HepG2 (cell line): ENCODE results near the gene PYGO2. TPM values are rescaled to one million over a fixed set of nuclear protein-coding genes. Genes with fewer than 3 reads are reported as not detected.

Experiments used
- ATAC-seq: fragments of 200-7000 bp; cut with Tn5 transposase; 3 replicates; pipeline ENCODE4 v1.9.1; 2020; ENCODE audit warnings: mild to moderate bottlenecking, moderate library complexity
- BruUV-seq: library from RNA; stranded (reverse); fragments of 400-500 nt; replicated peaks from 2 replicates; lab custom pipeline; 2021; lab: Mats Ljungman, UMichigan
- CTCF ChIA-PET: fragments of 300-600 bp; formaldehyde crosslinking; extraction: SDS; loops from one replicate; lab custom pipeline; 2021; ENCODE audit warnings: low total read pairs, inconsistent platforms, low intra/inter-chr PET ratio; lab: Yijun Ruan, JAX
- POLR2A ChIA-PET: fragments of 350-600 bp; sonication (Branson Sonifier 250); formaldehyde crosslinking; loops from one replicate; lab custom pipeline; 2020; ENCODE audit warnings: antibody characterized with exemption, inconsistent platforms; lab: Yijun Ruan, JAX
- DNase-seq: peaks from one replicate; pipeline ENCODE4 v3.0.0-alpha.2; 2015; ENCODE audit warnings: low spot score
- FAIRE-seq: peaks from 3 replicates; lab custom pipeline; 2011; peaks lifted over from hg19 to GRCh38; lab: Jason Lieb, UNC
- H2AFZ ChIP-seq: one replicate; pipeline ENCODE4 v1.6.1; 2011; ENCODE audit warnings: low read length, inconsistent platforms
- H3K27ac ChIP-seq: fragments of 300-600 bp; 3 replicates; pipeline ENCODE4 v1.8.0; 2011; ENCODE audit warnings: mixed run types, mild to moderate bottlenecking, mixed read lengths, low read length, inconsistent platforms; ENCODE audit not compliant: insufficient read depth; ENCODE audit errors: extremely low read length
- H3K27me3 ChIP-seq, 2 experiments: fragments of 200-600 bp in 1 of 2; 2 replicates in 1 of 2; 3 replicates in 1 of 2; pipeline versions ENCODE4 v1.6.0 to v1.8.0; 2011; ENCODE audit warnings: low read length in 2 of 2, mild to moderate bottlenecking in 2 of 2, moderate library complexity in 2 of 2, inconsistent platforms in 1 of 2; ENCODE audit not compliant: insufficient read depth in 2 of 2, control insufficient read depth in 1 of 2
- H3K36me3 ChIP-seq, 2 experiments: fragments of 200-600 bp in 1 of 2; replicated peaks in 1 of 2; 2 replicates in 1 of 2; 3 replicates in 1 of 2; pipeline versions ENCODE4 v1.5.1 to v1.8.0; 2011; ENCODE audit warnings: low read length in 2 of 2, inconsistent platforms in 1 of 2; ENCODE audit not compliant: insufficient read depth in 2 of 2, control insufficient read depth in 1 of 2
- H3K4me1 ChIP-seq: 2 replicates; pipeline ENCODE4 v1.5.1; 2012; ENCODE audit warnings: low read length, inconsistent platforms; ENCODE audit not compliant: insufficient read depth
- H3K4me2 ChIP-seq: 2 replicates; pipeline ENCODE4 v1.6.0; 2011; ENCODE audit warnings: low read depth, low read length, inconsistent platforms
- H3K4me3 ChIP-seq, 3 experiments: fragments of 200-600 bp in 1 of 3; sonication (generic), shearing (Covaris generic) in 1 of 3; replicated peaks in 1 of 3; 2 replicates each; pipeline ENCODE4 v1.5.1; 2011 to 2016; ENCODE audit warnings: low read length in 3 of 3, inconsistent platforms in 2 of 3, low read depth in 2 of 3, mild to moderate bottlenecking in 2 of 3, control low read depth in 1 of 3, mixed read lengths in 1 of 3; ENCODE audit not compliant: insufficient read depth in 1 of 3
- H3K79me2 ChIP-seq: one replicate; pipeline ENCODE4 v1.6.1; 2011; ENCODE audit warnings: low read length, inconsistent platforms; ENCODE audit not compliant: insufficient read depth
- H3K9ac ChIP-seq: 2 replicates; pipeline ENCODE4 v1.6.0; 2011; ENCODE audit warnings: mild to moderate bottlenecking, low read depth, low read length, inconsistent platforms; ENCODE audit not compliant: insufficient read depth
- H3K9me3 ChIP-seq: 2 replicates; pipeline ENCODE4 v1.5.1; 2012; ENCODE audit warnings: mild to moderate bottlenecking, low read length
- H4K20me1 ChIP-seq: 2 replicates; pipeline ENCODE4 v1.6.0; 2011; ENCODE audit warnings: inconsistent platforms, mild to moderate bottlenecking, low read length, moderate library complexity; ENCODE audit not compliant: insufficient read depth
- AHDC1 ChIP-seq: sonication (generic); formaldehyde crosslinking; IDR thresholded peaks from 2 replicates; pipeline ENCODE4 v1.5.1; 2020; ENCODE audit warnings: mild to moderate bottlenecking, missing genetic modification reagents, borderline replicate concordance
- BATF2 ChIP-seq: sonication (generic); formaldehyde crosslinking; IDR thresholded peaks from 2 replicates; pipeline ENCODE4 v1.8.0; 2022; ENCODE audit warnings: mild to moderate bottlenecking, missing genetic modification reagents, moderate library complexity
- BORCS8-MEF2B ChIP-seq: sonication (generic); formaldehyde crosslinking; IDR thresholded peaks from 2 replicates; pipeline ENCODE4 v1.8.0; 2022; ENCODE audit warnings: mild to moderate bottlenecking, missing genetic modification reagents
- ELF1 ChIP-seq: sonication (generic); formaldehyde crosslinking; IDR thresholded peaks from 2 replicates; pipeline ENCODE4 v1.4.0; 2020; ENCODE audit warnings: missing genetic modification reagents
- HES4 ChIP-seq: sonication (generic); formaldehyde crosslinking; IDR thresholded peaks from 2 replicates; pipeline ENCODE4 v1.9.0; 2021; ENCODE audit warnings: mild to moderate bottlenecking, missing genetic modification reagents, borderline replicate concordance
- NFKB2 ChIP-seq: sonication (generic); formaldehyde crosslinking; IDR thresholded peaks from 2 replicates; pipeline ENCODE4 v1.4.0; 2020; ENCODE audit warnings: missing genetic modification reagents, borderline replicate concordance
- NONO ChIP-seq, 2 experiments: fragments of 450-650 bp in 1 of 2; sonication (generic) in 1 of 2; formaldehyde crosslinking in 1 of 2; IDR thresholded peaks in 1 of 2; conservative IDR thresholded peaks in 1 of 2; 2 replicates each; pipeline versions ENCODE4 v1.6.1 to v1.8.0; 2017 to 2022; ENCODE audit warnings: mild to moderate bottlenecking in 1 of 2, missing genetic modification reagents in 1 of 2, moderate library complexity in 1 of 2
- PHF8 ChIP-seq: sonication (generic); formaldehyde crosslinking; IDR thresholded peaks from 2 replicates; pipeline ENCODE4 v1.5.0; 2020; ENCODE audit warnings: missing genetic modification reagents
- PITX1 ChIP-seq: sonication (generic); formaldehyde crosslinking; IDR thresholded peaks from 2 replicates; pipeline ENCODE4 v1.5.1; 2020; ENCODE audit warnings: mild to moderate bottlenecking, missing genetic modification reagents
- REPIN1 ChIP-seq: sonication (generic); formaldehyde crosslinking; IDR thresholded peaks from 2 replicates; pipeline ENCODE4 v1.8.0; 2022; ENCODE audit warnings: missing genetic modification reagents, low read depth, mild to moderate bottlenecking, borderline replicate concordance
- SNAPC2 ChIP-seq: sonication (generic); formaldehyde crosslinking; IDR thresholded peaks from 2 replicates; pipeline ENCODE4 v1.8.1; 2022; ENCODE audit warnings: mild to moderate bottlenecking, missing genetic modification reagents
- SP1 ChIP-seq, 2 experiments: fragments of 450-650 bp in 1 of 2; sonication (generic) in 1 of 2; formaldehyde crosslinking in 1 of 2; IDR thresholded peaks; 2 replicates each; pipeline versions ENCODE4 v1.4.0 to v1.6.1; 2016 to 2020; ENCODE audit warnings: missing genetic modification reagents in 1 of 2
- TMF1 ChIP-seq: sonication (generic); formaldehyde crosslinking; IDR thresholded peaks from 2 replicates; pipeline ENCODE4 v1.8.1; 2022; ENCODE audit warnings: low read depth, missing genetic modification reagents
- ZNF878 ChIP-seq: sonication (generic); formaldehyde crosslinking; IDR thresholded peaks from 2 replicates; pipeline ENCODE4 v1.8.1; 2023; ENCODE audit warnings: mild to moderate bottlenecking, missing genetic modification reagents, moderate library complexity
- WGBS: methylation state at CpG from one replicate; pipeline ENCODE4 v1.1.6; 2017; ENCODE audit warnings: low lambda C conversion rate; 5-methylcytosine and 5-hydroxymethylcytosine counted together
- in situ Hi-C: cut with HindIII; loops from 2 replicates; pipeline ENCODE4 v1.10.0; 2017; ENCODE audit warnings: low pct_unique_long_range_greater_than_20kb; ENCODE audit not compliant: extremely low pct_ligation_motif_present
- intact Hi-C: fragments of 100-400 bp; cut with micrococcal nuclease; formaldehyde crosslinking; loops from one replicate; pipeline ENCODE4 v1.10.0; 2022; ENCODE audit not compliant: unreplicated experiment
- polyA plus RNA-seq, 8 experiments: library from polyadenylated mRNA; depleted of rRNA in 3 of 8; stranded (reverse) in 7 of 8; unstranded in 1 of 8; fragments of >200 nt; fragmentation: Illumina TruSeq in 4 of 8; extraction: Trizol in 4 of 8; gene quantifications; 2 replicates each; pipeline versions ENCODE4 v1.2.1 to v1.2.3, GENCODE V29; 2011 to 2016; ENCODE audit warnings: low read depth in 4 of 8, missing spikeins in 1 of 8, mixed read lengths in 1 of 8; ENCODE audit not compliant: insufficient read depth in 1 of 8
- total RNA-seq, 5 experiments: library from RNA; depleted of rRNA; stranded (reverse); fragments of >200 nt; fragmentation: Illumina TruSeq; extraction: Trizol; gene quantifications; 2 replicates each; pipeline ENCODE4 v1.2.3, GENCODE V29; 2016; ENCODE audit warnings: low read depth in 1 of 5

Gene PYGO2
- total and polyA plus RNA-seq, 2 of the 13 experiments (the other 11 are each of a cell fraction or from before 2014, with no cell fraction given) = 20.3 to 21.8 TPM

DNA sequence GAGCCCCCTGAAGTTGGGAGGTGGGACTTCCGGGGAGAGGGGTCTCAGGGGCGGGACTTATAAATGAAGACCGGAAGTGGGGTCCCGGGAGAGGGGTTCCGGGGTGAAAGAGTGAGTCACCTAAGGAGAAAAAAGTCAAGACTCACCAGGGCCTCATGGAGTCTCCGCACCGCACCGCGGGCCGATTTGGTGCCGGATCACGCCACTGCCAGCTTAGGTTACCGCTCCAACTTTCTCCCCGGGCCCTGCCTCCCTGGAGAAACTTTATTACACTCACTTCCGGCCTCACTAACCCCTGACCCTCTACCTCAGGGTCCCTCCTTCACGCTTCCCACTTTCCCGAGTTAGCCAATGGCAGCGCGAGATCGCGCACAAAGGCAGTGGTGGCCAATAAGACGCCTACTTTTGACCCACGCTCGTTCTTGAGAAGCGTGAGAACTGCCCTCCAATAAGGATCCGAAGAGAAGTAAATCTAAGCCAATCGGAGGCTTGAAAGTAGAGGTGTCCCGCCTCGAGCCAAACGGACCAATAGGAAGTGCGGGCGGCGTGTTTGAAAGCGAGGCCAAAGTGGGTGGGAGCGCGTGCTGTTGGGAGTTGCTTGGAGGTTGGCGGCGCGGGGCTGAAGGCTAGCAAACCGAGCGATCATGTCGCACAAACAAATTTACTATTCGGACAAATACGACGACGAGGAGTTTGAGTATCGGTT, 12.7 kb upstream of the PYGO2 start, which contains the start of gene CKS1B:
CKS1B (plus strand) TSS at position 580 of the 706 bp plus-strand sequence; CDS start at position 645, 65 bp downstream.
- Histone ChIP-seq H3K79me2 (peaks cover 65% of the 10 kb centered on the region), H3K9ac (peak within 1 kb of the TSS; percentile 98), H3K4me1 (peaks cover 62% of the 10 kb centered on the region), H3K4me3 (peak within 1 kb of the TSS; percentile 67 to 84 (median 72)), H3K4me2 (peak within 1 kb of the TSS; percentile 100), H3K9me3 (no peaks in the 10 kb centered on the region), H3K27me3 (no peaks in the 10 kb centered on the region; a peak in 1 of 5 replicates), H3K27ac (peak within 1 kb of the TSS; percentile 100), H4K20me1 (no peaks in the 10 kb centered on the region), H3K36me3 (peaks cover 0 to 13% of the 10 kb centered on the region in 2 experiments; a peak in 3 of 5 replicates), H2AFZ (no peak within 1 kb of the TSS)
- ChIA-PET CTCF (interaction anchor here (1.1 kb wide), 1 partner anchor 44 kb away, joined by 3 read pairs; no protein-coding TSS in a partner anchor), POLR2A (interaction anchor here (1.0 to 6.6 kb wide), 21 partner anchors 10 to 161 kb away, joined by 3 to 148 read pairs (median 11); partner anchors contain the start of genes ADAM15, FLAD1, LENEP and PBXIP1)
- in situ Hi-C loops (no loop called here), intact Hi-C loops (loop anchor here (2.0 kb wide), 1 partner anchor 89 kb away; the partner anchor contains the start of gene EFNA4)
- peak; percentile 83 for ATAC-seq
- BruUV-seq = no TSS peak
- FAIRE-seq = peak; percentile 99
- WGBS = 1% methylated on average over 39 of the region's 47 CpGs
- DNase-seq = peak; percentile 100
- TF ChIP-seq HES4 = no peak; the same call in 1 of the 2 replicates
- TF ChIP-seq ELF1 (CRISPR knock-in tag) = peak; percentile 80
- peak; percentile 91 for TF ChIP-seq BORCS8-MEF2B (CRISPR knock-in tag)
- TF ChIP-seq TMF1 (CRISPR knock-in tag) = peak; percentile 60; the same call in 1 of the 2 replicates
- TF ChIP-seq PITX1 (CRISPR knock-in tag) = peak; percentile 81; the same call in 1 of the 2 replicates
- peak; percentile 87 for TF ChIP-seq ZNF878
- peak; percentile 80; the same call in 1 of the 2 replicates for TF ChIP-seq REPIN1
- no peak for TF ChIP-seq SP1 (IDR thresholded peaks at IDR 0.05)
- TF ChIP-seq SP1 (CRISPR knock-in tag; IDR thresholded peaks at IDR 0.05) = 0 out of 2 replicates have a peak, but pooled peaks have one; percentile 56
- no peak for TF ChIP-seq NONO (IDR thresholded peaks at IDR 0.05)
- TF ChIP-seq NONO (CRISPR knock-in tag; conservative IDR thresholded peaks at IDR 0.05) = peak; percentile 60
- peak; percentile 43; the same call in 1 of the 2 replicates for TF ChIP-seq SNAPC2 (CRISPR knock-in tag)
- TF ChIP-seq PHF8 (CRISPR knock-in tag) = peak; percentile 71; the same call in 1 of the 2 replicates
- no peak for TF ChIP-seq AHDC1 (CRISPR knock-in tag)
- peak; percentile 61; the same call in 1 of the 2 replicates for TF ChIP-seq BATF2 (CRISPR knock-in tag)
- TF ChIP-seq NFKB2 = peak; percentile 65; the same call in 1 of the 2 replicates
